Measurements from ENCODE around the gene TP53.
"Not testable (repeated sequence)": the region's sequence is repeated elsewhere in the genome, so short reads cannot be mapped to it uniquely, and the experiment has no call there.

Gene TP53

GRCh38 chr17:7674934-7675333, 12.4 kb downstream of the TP53 start:
- DNase-seq (ENCODE audit: low read depth) = no peak

- DNase-seq (ENCODE audit: low read depth) = no peak
Observed at GRCh38 chr17:7673239-7673638, 14.1 kb downstream of the TP53 start.

DNA sequence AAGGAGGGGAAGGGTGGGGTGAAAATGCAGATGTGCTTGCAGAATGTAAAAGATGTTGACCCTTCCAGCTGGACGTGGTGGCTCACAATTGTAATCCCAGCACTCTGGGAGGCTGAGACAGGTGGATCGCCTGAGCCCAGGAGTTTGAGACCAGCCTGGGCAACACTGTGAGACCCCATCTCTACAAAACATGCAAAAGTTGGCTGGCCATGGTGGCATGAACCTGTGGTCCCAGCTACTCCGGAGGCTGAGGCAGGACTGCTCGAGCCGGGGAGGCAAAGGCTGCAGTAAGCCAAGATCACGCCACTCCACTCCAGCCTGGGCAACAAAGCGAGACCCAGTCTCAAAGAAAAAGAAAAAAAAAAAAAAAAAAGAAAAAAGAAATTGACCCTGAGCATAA, 18.8 kb downstream of the TP53 start:
- no peak for DNase-seq (ENCODE audit: low read depth)

DNA sequence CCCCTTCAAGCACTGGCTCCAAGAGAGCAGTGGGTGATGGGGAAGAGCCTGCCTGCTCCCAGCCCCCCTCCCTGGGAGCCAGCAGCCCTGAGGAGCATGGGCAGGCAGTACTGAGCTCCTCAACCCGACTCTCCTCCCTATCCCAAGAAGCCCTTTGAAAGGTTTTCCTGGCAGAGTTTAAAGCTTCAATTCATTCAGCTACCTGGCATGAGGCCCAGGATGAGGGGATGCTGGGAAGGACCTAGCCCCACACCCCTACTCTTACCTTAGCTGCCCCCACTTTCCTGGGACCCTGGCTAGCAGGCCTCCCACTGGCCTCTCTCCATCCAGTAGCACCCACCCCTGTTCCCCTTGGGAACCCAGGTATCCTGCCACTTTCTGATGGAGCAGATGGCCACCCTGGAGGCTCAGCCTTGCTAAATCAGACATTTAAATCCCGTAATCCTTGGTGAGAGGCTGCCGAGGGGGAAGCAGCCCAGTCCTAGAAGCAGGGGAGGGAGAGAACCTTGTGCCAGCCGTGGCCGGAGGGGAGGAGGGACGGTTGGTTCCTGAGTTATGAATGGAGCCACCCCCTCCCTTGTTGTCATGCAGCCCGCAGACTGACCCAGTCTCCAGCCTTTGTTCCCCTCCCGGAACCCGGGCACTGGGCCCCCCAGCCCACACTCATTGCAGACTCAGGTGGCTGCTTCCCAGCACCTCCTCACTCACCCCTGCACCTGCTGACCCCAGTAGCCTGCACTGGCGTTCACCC, 19.5 kb downstream of the TP53 start:
- no peak for DNase-seq (ENCODE audit: low read depth)

DNA sequence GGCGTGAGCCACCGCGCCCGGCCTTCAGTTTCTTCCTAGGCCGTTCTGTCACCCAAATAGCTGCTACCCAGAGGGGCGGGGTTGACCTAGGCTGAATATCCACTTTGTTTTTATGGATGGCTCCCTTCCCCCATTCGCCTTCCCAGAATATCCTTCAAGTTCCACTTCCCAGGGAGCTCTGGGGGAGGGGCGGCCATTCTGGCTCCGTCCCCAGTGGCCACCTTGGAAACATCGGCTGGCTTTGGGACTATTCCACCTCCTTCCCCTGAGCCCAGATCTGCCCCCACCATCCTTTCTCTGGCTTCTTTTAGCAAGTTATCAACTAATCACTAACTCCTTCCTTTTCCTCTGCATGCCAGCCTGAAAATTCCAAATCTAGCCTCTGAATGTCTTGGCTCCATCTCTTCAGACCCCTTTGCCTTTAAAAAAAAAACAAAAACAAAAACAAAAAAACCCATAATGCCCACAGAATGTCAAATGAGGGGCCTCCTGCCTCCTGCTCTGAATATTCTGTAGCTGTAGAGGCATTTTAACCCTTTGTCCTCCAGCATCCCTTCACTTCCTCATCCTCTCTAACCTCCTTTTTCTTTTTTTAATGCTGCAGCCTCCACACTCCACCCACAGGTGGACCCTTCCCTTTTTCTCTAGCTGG, 30.2 kb downstream of the TP53 start:
- DNase-seq (ENCODE audit: low read depth) = no peak

- no peak for DNase-seq (ENCODE audit: low read depth)
Observed at GRCh38 chr17:7655541-7655840, 31.8 kb downstream of the TP53 start.

DNA sequence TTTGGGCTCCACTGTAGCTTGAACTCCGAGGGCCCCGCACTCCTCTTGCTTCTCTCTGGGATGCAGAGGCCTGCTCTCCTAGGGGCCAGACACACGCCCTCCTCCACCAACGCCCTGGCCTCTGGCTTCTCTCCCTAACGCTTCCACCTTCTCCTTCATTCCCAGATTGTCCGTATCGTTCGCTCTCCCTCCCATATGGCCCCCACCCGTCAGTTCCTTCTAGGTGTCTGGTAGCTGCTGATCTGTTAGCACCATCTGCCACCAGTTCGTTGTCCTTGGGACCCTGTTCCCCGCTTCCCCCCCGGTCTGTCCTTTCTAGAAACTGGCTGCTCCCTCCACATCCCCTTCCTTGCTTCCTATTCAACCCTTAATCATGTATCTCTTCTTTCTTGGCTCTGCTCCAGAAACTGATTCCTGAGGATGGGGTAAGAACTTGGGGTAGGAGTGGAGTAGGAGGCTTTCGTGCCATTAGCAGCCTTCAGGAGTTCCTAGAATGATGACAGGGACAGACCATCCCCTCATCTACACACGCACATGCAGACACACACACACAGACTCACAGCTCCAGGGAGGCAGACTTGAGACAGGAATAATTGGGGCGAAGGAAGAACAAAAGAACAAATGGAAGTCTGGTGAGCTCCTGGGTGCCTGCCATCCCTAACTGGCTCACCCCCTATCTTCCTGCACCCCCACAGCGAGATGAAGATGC, 32.3 kb downstream of the TP53 start:
- DNase-seq (ENCODE audit: low read depth) = no peak

GRCh38 chr17:7652388-7653356, 34.6 kb downstream of the TP53 start:
- DNase-seq (ENCODE audit: low read depth) = no peak

GRCh38 chr17:7651665-7652387, 35.5 kb downstream of the TP53 start:
- DNase-seq (ENCODE audit: low read depth) = no peak

DNA sequence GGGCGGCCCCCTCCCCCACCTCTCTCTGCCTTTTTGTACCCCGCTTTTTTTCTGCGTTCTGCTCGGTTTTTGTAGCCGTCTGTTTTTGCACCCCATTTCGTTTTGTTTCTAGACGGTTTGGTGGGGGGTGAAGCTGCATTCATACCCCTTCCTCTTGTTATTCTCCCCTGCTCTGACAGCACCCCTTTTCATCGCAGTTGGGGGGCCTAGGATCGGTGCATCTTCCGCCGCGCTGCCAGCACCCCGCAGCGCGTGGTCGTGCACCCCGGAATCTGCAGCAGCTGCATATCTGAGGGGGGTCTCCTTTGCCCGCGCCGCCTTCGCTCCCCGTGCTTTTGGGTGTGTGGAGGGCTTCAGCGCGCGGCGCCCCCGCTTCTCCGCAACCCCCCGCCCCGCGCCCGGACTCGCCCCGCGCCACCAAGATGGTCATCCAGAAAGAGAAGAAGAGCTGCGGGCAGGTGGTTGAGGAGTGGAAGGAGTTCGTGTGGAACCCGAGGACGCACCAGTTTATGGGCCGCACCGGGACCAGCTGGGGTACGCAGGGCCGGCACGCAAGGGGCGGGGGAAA, 36.1 kb downstream of the TP53 start:
- DNase-seq (ENCODE audit: low read depth) = no peak

DNA sequence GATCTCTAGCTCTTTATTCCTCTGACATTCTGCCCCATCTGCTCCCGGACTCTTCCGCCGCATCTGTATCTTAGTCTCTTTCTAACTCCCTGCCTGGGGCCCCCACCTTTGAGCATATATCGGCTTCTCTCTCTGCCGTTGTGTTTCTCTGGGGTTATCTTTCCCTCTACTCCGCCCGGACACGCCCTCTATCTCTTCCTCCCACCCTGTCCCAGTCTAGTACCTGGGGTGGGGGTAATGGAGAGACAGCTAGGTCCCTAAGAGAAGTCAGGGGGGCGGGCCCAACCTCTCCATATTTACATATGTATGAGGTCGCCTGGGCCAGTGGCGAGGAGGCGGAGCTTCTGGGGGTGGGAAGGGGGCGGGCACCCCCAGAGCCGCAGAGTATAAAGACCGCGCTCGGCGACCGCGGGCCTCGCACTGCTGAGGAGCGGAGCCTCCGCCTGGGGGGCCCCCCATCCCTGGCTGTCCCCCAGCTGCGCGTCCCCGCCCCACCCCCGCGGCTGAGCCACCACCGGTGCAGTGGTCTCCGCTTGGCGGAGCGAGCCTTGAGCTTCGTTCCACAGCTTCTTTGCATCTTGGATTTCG, 36.7 kb downstream of the TP53 start, which contains the start of gene ATP1B2:
Gene ATP1B2, plus strand, starts transcription at position 418 of the 588 bp plus-strand sequence. CDS start 593 bp downstream, outside the sequence.
- peak; percentile 73 for DNase-seq (ENCODE audit: low read depth)

GRCh38 chr17:7647018-7647417, 40.3 kb downstream of the TP53 start:
- no peak for DNase-seq (ENCODE audit: low read depth)

DNA sequence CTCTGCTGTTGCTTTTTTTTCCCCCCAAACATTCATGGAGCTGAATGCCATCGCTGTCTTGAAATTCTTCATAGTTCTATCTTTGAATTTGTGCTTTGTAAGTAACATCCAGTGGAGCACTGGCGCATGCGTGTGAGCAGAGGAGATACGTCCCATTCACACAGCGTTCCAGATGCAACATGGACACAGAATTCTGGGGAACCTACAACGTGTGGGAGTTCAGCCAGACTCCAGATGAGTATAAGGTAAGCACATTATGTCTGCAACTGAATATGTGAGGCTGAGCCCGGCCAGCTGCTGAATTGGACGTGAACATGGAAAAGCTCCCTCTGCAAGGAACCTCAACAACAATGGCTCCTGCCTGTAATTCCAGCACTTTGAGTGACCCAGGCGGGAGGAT, 40.8 kb downstream of the TP53 start:
- no peak for DNase-seq (ENCODE audit: low read depth)

DNA sequence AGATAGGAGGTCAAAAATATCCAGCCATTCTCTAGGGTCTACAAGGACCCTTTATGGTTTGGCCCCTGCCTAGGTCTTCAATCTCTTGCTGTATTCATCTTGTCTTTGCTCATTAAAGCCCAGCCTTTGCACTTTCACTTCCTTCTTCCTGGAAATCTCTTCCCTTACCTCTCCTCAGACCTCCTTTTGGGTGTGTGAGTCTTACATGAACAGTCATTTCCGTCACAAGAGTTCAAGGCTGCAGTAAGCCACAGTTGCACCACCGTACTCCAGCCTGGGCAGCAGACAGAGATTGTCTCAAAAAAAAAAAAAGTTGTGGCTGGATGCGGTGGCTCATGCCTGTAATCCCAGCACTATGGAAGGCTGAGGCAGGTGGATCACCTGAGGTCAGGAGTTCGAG, 42.5 kb downstream of the TP53 start:
- DNase-seq (ENCODE audit: low read depth) = no peak

DNA sequence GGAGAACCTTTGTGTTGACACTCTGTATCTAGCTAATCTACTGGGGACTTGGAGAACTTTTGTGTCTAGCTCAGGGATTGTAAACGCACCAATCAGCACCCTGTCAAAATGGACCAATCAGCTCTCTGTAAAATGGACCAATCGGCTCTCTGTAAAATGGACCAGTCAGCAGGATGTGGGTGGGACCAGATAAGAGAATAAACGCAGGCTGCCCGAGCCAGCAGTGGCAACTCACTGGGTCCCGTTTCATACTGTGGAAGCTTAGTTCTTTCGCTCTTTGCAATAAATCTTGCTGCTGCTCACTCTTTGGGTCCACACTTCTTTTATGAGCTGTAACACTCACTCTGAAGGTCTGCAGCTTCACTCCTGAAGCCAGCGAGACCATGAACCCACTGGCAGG, 45.7 kb downstream of the TP53 start:
- DNase-seq (ENCODE audit: low read depth) = not testable (repeated sequence)

- DNase-seq (ENCODE audit: low read depth) = no peak
Observed at GRCh38 chr17:7640783-7641182, 46.5 kb downstream of the TP53 start.

DNA sequence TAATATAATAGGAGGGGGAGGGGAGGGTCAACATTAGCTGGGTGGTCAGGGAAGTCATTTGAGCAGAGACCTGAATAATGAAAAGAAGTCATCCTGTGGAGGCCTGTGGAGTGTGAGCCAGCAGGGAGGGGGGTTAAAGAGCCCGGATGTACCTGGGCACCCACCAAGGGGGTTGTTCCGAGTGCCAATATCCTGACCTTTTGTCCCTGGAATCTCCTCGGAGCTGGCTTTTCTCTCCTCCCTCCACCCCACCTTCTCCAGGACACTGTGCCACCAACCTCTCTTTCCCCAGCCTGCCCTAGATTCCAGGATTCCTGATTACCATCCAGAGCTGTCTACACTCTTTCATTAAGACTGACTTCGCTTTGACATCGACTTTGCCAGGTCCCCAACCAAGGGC, 51.1 kb downstream of the TP53 start:
- no peak for DNase-seq (ENCODE audit: low read depth)

DNA sequence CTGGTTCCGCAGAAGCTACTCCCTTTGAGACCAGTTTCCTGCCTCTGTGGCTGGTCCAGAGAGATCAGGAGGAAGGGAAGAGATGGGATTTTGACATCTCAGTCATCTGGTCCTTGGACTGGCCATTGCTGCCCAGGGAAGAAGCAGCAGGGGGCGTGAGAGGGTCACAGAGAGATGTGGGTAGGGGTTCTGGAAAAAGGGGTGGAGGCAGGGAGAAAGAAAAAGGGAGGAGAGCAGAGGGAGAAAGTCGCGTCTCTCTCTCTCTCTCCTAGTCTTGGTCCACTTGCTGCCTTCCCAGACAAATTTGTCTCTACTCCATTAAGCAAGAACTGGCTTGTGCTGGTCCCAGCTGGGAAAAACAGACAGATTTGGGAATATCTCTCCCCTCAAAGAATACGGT, 52.9 kb downstream of the TP53 start:
- no peak for DNase-seq (ENCODE audit: low read depth)

GRCh38 chr17:7633093-7633492, 54.2 kb downstream of the TP53 start:
- DNase-seq (ENCODE audit: low read depth) = no peak

GRCh38 chr17:7632492-7632894, 54.8 kb downstream of the TP53 start:
- no peak for DNase-seq (ENCODE audit: low read depth)

Measured in T-helper 22 cell (primary cell).